GM12875 (cell line): Measurements from ENCODE around the gene SEPTIN10.
A peak's percentile ranks its signal among the peaks of the same experiment; 100 is the strongest.

Source experiments
- H3K4me3 ChIP-seq: one replicate; pipeline ENCODE4 v1.5.1; 2011; ENCODE audit warnings: low read depth, low read length, control low read depth
- CTCF ChIP-seq: IDR thresholded peaks from 2 replicates; pipeline ENCODE4 v1.5.1; 2011; ENCODE audit warnings: low read depth, mild to moderate bottlenecking, control low read depth, inconsistent platforms, low read length, moderate library complexity, borderline replicate concordance; ENCODE audit not compliant: insufficient read depth

The SEPTIN10 gene

DNA sequence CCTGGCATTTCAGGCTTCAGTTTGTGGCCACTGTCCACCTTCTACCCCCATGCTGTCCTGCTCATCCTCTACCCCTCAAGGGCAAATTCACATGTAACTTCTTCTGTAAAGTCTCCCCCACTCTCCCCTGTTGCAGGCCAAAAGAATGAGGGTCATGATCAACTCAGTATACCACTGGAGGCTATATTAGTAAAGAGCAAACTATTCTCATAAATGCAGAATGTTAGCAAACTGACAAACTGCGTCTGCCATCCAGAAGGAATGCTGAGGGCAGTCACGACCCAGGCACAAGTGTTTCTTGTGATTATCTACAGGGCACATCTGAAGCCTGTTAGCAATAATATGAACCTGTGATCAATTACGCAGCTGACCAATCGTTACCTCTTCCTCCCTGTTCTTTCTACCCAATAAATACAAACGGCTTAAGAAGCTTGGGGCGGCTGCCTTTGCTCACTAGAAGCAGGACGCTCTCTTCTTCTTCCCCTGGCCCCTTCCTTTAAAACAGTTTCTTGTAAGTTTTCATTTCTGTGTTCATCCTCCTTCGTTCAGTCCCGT lies 58.3 kb downstream of the SEPTIN10 start:
- no peak overlapping the region for H3K4me3 ChIP-seq
- TF ChIP-seq CTCF, result no peak

GRCh38 chr2:109554758-109555157 lies 59.0 kb downstream of the SEPTIN10 start:
- H3K4me3 ChIP-seq, result no peak overlapping the region
- no peak for TF ChIP-seq CTCF

DNA sequence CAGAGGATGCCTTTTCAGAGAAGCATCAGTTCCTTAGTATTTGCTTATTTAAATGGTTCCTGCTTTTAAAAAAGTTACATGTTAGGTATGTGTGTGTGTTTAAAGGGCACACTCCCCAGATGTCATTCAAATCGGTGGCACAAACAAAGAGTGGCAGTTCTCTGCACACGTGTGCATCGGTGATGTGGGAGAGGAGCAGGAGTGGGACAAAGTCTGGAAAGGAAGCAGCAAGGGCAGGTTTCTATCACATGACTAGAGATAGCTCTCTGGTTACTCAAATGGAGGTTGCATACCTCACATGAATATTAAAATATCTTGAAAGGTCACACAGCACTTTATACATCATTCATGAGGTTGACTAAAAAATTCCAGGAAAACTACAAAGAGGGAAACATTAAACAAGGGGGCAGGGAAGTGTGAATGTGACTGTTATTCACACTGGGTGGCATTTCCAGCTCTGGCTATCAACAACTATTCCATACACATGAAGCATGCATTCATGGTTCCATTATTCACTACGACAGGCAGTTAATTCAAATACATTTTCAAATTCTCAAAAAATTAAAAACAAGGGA lies 64.7 kb downstream of the SEPTIN10 start:
- no peak overlapping the region for H3K4me3 ChIP-seq
- no peak for TF ChIP-seq CTCF

DNA sequence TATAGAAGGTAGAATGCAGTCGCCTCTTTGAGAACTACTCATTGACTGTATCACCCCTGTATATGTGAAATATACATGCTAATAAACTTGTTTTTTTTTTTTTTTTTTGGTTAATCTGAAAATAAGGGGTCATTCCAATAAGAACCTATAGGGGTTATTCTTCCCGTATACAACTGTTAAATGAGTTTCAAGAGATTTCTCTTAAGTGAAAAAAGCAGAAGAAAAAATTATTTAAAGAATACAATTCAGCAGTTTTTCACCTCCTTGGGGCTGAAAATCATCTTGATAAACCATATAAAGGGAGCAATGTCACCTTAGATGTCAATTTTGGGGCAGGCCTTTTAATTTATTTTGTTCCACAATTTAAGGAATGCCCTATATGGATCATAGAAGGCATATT lies 66.5 kb downstream of the SEPTIN10 start:
- TF ChIP-seq CTCF, result no peak

GRCh38 chr2:109545828-109546713 lies 67.7 kb downstream of the SEPTIN10 start:
- no peak overlapping the region for H3K4me3 ChIP-seq
- peak; percentile 91 for TF ChIP-seq CTCF

More for the DNA sequence above, 66.5 kb downstream of the SEPTIN10 start:
- H3K4me3 ChIP-seq, result no peak overlapping the region

GRCh38 chr2:109542384-109542783 lies 71.4 kb downstream of the SEPTIN10 start:
- TF ChIP-seq CTCF, result no peak
- H3K4me3 ChIP-seq, result no peak overlapping the region
